Smooth muscle cell (in vitro differentiated cells): Measurements from ENCODE around the gene CABLES1. TPM values are rescaled to one million over a fixed set of nuclear protein-coding genes. Genes with fewer than 3 reads are reported as not detected.
A peak's percentile ranks its signal among the peaks of the same experiment; 100 is the strongest.
"Not testable (repeated sequence)": the region's sequence is repeated elsewhere in the genome, so short reads cannot be mapped to it uniquely, and the experiment has no call there.

Experiments used
- DNase-seq: peaks from one replicate; lab custom pipeline; 2025; ENCODE audit not compliant: unreplicated experiment; lab: John Stamatoyannopoulos, UW
- H2AFZ ChIP-seq: fragments of 200-600 bp; sonication (generic); 2 replicates; pipeline ENCODE4 v1.6.0; 2016; ENCODE audit warnings: antibody characterized with exemption, low read depth, mild to moderate bottlenecking
- H3F3A ChIP-seq: fragments of 200-600 bp; sonication (generic); 2 replicates; pipeline ENCODE4 v1.6.0; 2017; ENCODE audit warnings: antibody characterized with exemption, low read depth
- H3K27ac ChIP-seq: fragments of 200-600 bp; sonication (generic); 2 replicates; pipeline ENCODE4 v1.5.1; 2016; ENCODE audit warnings: low read depth, mild to moderate bottlenecking
- H3K27me3 ChIP-seq: fragments of 200-600 bp; sonication (generic); 2 replicates; pipeline ENCODE4 v1.6.1; 2016; ENCODE audit warnings: low read depth, mild to moderate bottlenecking
- H3K36me3 ChIP-seq: fragments of 200-600 bp; sonication (generic); 2 replicates; pipeline ENCODE4 v1.5.1; 2016; ENCODE audit warnings: low read depth
- H3K4me1 ChIP-seq: fragments of 200-600 bp; sonication (generic); 2 replicates; pipeline ENCODE4 v1.5.1; 2016; ENCODE audit warnings: low read depth
- H3K4me2 ChIP-seq: fragments of 200-600 bp; sonication (generic); 2 replicates; pipeline ENCODE4 v1.6.0; 2016; ENCODE audit warnings: mild to moderate bottlenecking
- H3K4me3 ChIP-seq: fragments of 200-600 bp; sonication (generic); 2 replicates; pipeline ENCODE4 v1.5.1; 2016; ENCODE audit warnings: mild to moderate bottlenecking
- H3K79me2 ChIP-seq: fragments of 200-600 bp; sonication (generic); 2 replicates; pipeline ENCODE4 v1.6.0; 2016; ENCODE audit warnings: low read depth, mild to moderate bottlenecking
- H3K9ac ChIP-seq: fragments of 200-600 bp; sonication (generic); 2 replicates; pipeline ENCODE4 v1.6.0; 2016; ENCODE audit warnings: low read depth
- H3K9me3 ChIP-seq: fragments of 200-600 bp; sonication (generic); replicated peaks from 2 replicates; pipeline ENCODE4 v1.5.1; 2016; ENCODE audit warnings: low read depth
- H4K20me1 ChIP-seq: fragments of 200-600 bp; sonication (generic); 2 replicates; pipeline ENCODE4 v1.6.0; 2016; ENCODE audit warnings: low read depth
- WGBS: methylation state at CpG from one replicate; pipeline ENCODE4 v1.1.7; 2016; ENCODE audit warnings: low lambda C conversion rate; 5-methylcytosine and 5-hydroxymethylcytosine counted together
- polyA plus RNA-seq: library from polyadenylated mRNA; unstranded; fragments of >200 nt; fragmentation: Nextera tagmentation; extraction: Ambion mirVana; gene quantifications from 2 replicates; pipeline ENCODE4 v1.2.1, GENCODE V29; 2016
- total RNA-seq: library from RNA; depleted of rRNA; stranded (reverse); fragments of >200 nt; gene quantifications from 2 replicates; pipeline ENCODE4 v1.2.3, GENCODE V29; 2014
- TF ChIP-seq, protein P1 (sequence below): fragments of 200-600 bp; sonication (generic); IDR thresholded peaks from 2 replicates; pipeline ENCODE4 v1.5.1; 2017; ENCODE audit warnings: borderline replicate concordance, mild to moderate bottlenecking, antibody characterized with exemption; ENCODE audit not compliant: insufficient read depth, poor library complexity, severe bottlenecking

The CABLES1 gene
- total and polyA plus RNA-seq, 2 experiments from 2014 or later: 1.2 to 2.4 TPM

DNA sequence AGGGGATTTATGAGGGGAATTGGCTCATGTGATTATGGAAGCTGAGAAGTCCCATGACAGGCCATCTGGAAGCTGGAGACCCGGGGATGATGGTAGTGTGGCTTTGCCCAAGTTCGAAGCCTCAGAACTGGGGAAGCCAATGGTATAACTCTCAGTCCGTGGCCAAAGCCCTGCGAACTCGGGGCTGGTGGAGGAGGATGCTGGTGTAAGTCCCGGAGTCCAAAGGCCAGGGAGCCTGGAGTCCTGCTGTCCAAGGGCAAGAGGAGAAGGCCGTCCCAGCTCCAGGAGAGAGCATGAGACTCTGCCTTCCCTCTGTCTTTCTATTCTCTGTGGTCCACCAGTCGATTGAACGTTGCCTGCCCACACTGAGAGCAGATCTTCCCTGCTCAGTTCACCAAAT is 43.2 kb upstream of the CABLES1 start:
- no peak overlapping the region for H3K4me3 ChIP-seq
- H3K36me3 ChIP-seq: no peaks in the 10 kb centered on the region
- WGBS: 94% methylated on average over 9 of the region's 9 CpGs
- no peak overlapping the region for H3K27ac ChIP-seq
- H3K9me3 ChIP-seq: no peaks in the 10 kb centered on the region
- DNase-seq: no peak
- H3K9ac ChIP-seq: no peak overlapping the region
- H2AFZ ChIP-seq: no peak overlapping the region
- no peaks in the 10 kb centered on the region for H3F3A ChIP-seq
- H3K27me3 ChIP-seq: peaks cover 6% of the 10 kb centered on the region
- H3K4me2 ChIP-seq: no peak overlapping the region
- TF ChIP-seq, protein P1, sequence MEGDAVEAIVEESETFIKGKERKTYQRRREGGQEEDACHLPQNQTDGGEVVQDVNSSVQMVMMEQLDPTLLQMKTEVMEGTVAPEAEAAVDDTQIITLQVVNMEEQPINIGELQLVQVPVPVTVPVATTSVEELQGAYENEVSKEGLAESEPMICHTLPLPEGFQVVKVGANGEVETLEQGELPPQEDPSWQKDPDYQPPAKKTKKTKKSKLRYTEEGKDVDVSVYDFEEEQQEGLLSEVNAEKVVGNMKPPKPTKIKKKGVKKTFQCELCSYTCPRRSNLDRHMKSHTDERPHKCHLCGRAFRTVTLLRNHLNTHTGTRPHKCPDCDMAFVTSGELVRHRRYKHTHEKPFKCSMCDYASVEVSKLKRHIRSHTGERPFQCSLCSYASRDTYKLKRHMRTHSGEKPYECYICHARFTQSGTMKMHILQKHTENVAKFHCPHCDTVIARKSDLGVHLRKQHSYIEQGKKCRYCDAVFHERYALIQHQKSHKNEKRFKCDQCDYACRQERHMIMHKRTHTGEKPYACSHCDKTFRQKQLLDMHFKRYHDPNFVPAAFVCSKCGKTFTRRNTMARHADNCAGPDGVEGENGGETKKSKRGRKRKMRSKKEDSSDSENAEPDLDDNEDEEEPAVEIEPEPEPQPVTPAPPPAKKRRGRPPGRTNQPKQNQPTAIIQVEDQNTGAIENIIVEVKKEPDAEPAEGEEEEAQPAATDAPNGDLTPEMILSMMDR: no peak
- H3K79me2 ChIP-seq: no peaks in the 10 kb centered on the region
- no peaks in the 10 kb centered on the region for H4K20me1 ChIP-seq
- peaks cover 7% of the 10 kb centered on the region for H3K4me1 ChIP-seq

DNA sequence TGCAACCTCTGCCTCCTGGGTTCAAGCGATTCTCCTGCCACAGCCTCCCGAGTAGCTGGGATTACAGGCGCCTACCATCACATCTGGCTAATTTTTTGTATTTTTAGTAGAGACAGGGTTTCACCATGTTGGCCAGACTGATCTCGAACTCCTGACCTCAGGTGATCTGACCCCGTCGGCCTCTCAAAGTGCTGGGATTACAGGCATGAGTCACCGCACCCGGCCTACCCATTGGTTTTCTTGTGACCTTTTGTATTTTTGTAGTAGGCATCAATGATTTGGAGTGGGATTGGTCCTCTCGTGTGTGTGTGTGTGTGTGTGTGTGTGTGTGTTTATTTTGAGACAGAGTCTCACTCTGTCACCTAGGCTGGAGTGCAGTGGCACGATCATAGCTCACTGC is 42.2 kb upstream of the CABLES1 start:
- not testable (repeated sequence) for H3K27ac ChIP-seq, H3K4me2 ChIP-seq, H2AFZ ChIP-seq, H3F3A ChIP-seq, H3K4me3 ChIP-seq, H3K9me3 ChIP-seq, DNase-seq, H3K9ac ChIP-seq, H3K79me2 ChIP-seq, H3K27me3 ChIP-seq, H4K20me1 ChIP-seq, H3K36me3 ChIP-seq, H3K4me1 ChIP-seq
- WGBS: 91% methylated on average over 10 of the region's 10 CpGs

DNA sequence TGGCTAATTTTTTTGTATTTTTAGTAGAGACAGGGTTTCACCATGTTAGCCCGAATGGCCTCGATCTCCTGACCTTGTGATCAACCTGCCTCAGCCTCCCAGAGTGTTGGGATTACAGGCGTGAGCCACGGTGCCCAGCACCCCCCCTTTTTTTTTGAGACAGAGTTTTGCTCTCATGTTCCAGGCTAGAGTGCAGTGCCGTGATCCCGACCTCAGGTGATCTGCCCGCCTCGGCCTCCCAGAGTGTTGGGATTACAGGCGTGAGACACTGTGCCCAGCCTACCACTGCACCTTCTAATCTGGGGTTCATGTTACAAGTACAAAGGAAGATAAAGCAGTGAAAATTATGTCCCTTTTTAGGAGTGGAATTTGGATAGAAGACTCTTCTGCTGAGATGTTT is 41.5 kb upstream of the CABLES1 start:
- no peaks in the 10 kb centered on the region for H3F3A ChIP-seq
- no peaks in the 10 kb centered on the region for H4K20me1 ChIP-seq
- no peaks in the 10 kb centered on the region for H3K79me2 ChIP-seq
- H3K27me3 ChIP-seq: peaks cover 6% of the 10 kb centered on the region
- no peak overlapping the region for H2AFZ ChIP-seq
- H3K4me2 ChIP-seq: no peak overlapping the region
- H3K4me3 ChIP-seq: no peak overlapping the region
- TF ChIP-seq, protein P1: no peak
- no peaks in the 10 kb centered on the region for H3K36me3 ChIP-seq
- H3K9me3 ChIP-seq: no peaks in the 10 kb centered on the region
- no peak for DNase-seq
- no peak overlapping the region for H3K27ac ChIP-seq
- peaks cover 7% of the 10 kb centered on the region for H3K4me1 ChIP-seq
- 94% methylated on average over 9 of the region's 9 CpGs for WGBS
- no peak overlapping the region for H3K9ac ChIP-seq

DNA sequence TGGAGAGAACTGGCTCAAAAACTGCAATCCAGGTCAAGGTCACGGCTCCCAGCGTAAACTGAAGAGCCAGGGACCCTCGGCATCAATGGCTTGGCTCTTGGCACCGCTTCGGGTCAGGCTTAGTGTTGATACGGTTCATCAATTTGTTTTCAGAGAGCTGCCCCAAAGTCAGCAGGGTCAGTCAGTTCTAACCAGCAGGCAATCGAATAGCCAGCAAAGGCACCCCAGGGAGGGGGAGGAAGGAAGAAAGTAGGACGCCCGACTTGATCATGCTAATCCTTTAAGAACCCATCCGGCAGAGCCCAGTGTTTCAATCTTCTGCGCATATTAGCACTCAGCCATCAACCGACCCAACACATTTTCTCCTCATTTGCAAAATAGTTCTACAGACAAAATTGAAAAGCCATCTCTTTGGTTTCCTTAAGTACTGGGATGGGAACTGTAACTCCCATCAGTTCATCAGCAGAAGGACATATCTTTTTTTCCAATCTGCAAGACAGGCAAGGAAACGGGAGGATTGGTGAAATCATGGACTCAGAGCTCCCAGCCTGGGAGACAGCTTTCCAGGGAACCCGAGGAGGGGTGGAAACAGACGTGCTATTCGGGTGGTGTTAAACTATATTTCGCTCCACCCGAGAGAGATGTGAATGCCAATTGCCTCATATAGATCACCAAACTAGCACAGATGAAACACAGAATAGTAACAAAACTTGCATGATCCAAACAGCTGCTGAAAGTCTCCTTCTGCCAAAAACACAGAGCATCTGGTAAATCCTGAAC is 40.7 kb upstream of the CABLES1 start:
- no peak overlapping the region for H3K4me2 ChIP-seq
- TF ChIP-seq, protein P1: no peak
- H3K4me3 ChIP-seq: no peak overlapping the region
- peaks cover 7% of the 10 kb centered on the region for H3K4me1 ChIP-seq
- H3F3A ChIP-seq: no peaks in the 10 kb centered on the region
- no peak for DNase-seq
- H3K9me3 ChIP-seq: no peaks in the 10 kb centered on the region
- H2AFZ ChIP-seq: peak overlapping the region; percentile 75
- H4K20me1 ChIP-seq: no peaks in the 10 kb centered on the region
- H3K36me3 ChIP-seq: no peaks in the 10 kb centered on the region
- no peaks in the 10 kb centered on the region for H3K79me2 ChIP-seq
- H3K9ac ChIP-seq: no peak overlapping the region
- peaks cover 6% of the 10 kb centered on the region for H3K27me3 ChIP-seq
- H3K27ac ChIP-seq: no peak overlapping the region
- WGBS: 50% methylated on average over 18 of the region's 18 CpGs
